Posterior vena cava (tissue), 2 donors: ENCODE data around the gene KCNQ2. TPM values are rescaled to one million over a fixed set of nuclear protein-coding genes. Genes with fewer than 3 reads are reported as not detected.

ENCODE experiments used
- DNase-seq: peaks from one replicate; pipeline ENCODE4 v3.0.0-alpha.2; 2020; ENCODE audit warnings: low spot score
- intact Hi-C, 2 donors: fragments of 100-400 bp; cut with DNase I; formaldehyde crosslinking; loops; one replicate each; pipeline versions ENCODE4 v1.14.1 to v1.14.2; 2022 to 2023
- total RNA-seq, 2 donors: library from RNA; stranded (reverse); fragmentation: NEBNext Ultra II Directional; extraction: Animal tissue kit (Norgen Biotek cat#: 25700); gene quantifications; one replicate each; pipeline ENCODE4 v1.2.1, GENCODE V29; 2021
- donor health status: DM: yes; HTN: yes; CAD: no.
- donor health status: DM: yes; HTN: yes; CAD: no.

Gene KCNQ2
- total RNA-seq, 2 donors from 2014 or later, result not detected

DNA sequence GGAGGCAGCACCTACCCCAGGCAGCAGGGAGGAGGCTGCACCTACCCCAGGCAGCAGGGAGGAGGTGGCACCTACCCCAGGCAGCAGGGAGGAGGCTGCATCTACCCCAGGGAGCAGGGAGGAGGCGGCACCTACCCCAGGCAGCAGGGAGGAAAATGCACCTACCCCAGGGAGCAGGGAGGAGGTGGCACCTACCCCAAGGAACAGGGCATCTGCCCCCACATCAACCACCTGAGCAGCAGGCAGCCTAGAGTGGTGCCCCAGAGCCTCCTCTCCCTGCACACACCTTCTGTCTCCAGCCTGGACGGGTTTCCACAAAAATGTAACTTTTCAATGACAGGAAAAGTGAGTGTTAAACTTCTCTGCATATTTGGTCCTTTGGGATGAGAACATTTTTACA lies 10.2 kb downstream of the KCNQ2 start:
- DNase-seq, result no peak
- intact Hi-C loops, result no loop called here

DNA sequence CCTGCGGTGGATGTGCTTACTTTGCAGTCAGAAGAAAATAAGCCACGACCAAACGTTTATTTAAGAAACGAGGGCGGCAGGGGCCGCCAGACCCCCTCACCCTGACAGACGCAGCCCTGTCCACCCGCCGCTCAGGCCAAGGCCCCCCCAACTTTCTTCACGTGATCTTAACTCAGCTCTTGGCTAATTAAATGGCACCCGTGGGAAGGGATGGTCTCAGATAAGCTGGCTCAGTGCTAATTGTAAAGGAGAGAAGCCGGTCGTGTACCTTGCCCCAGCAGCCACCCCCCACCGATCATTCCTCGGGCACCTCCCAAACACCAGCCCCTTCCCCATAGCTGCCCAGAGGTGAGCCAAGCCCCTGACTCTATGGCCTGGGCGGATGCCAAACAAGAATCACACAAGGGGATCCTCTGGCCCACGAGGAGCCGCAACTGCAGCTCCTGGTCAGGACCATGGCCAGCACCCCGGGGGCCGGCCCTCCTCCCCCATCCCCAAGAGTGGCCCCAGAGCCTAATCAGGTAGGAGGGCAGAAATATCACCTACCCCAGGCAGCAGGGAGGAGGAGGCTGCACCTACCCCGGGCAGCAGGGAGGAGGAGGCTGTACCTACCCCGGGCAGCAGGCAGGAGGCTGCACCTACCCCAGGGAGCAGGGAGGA lies 11.2 kb downstream of the KCNQ2 start:
- intact Hi-C loops, result loop anchor here in 1 of 2 donors (1.0 kb wide), 1 partner anchor 39 kb away; no protein-coding TSS in a partner anchor
- no peak for DNase-seq

GRCh38 chr20:63459070-63459380 lies 13.4 kb downstream of the KCNQ2 start:
- intact Hi-C loops, result no loop called here
- no peak for DNase-seq

DNA sequence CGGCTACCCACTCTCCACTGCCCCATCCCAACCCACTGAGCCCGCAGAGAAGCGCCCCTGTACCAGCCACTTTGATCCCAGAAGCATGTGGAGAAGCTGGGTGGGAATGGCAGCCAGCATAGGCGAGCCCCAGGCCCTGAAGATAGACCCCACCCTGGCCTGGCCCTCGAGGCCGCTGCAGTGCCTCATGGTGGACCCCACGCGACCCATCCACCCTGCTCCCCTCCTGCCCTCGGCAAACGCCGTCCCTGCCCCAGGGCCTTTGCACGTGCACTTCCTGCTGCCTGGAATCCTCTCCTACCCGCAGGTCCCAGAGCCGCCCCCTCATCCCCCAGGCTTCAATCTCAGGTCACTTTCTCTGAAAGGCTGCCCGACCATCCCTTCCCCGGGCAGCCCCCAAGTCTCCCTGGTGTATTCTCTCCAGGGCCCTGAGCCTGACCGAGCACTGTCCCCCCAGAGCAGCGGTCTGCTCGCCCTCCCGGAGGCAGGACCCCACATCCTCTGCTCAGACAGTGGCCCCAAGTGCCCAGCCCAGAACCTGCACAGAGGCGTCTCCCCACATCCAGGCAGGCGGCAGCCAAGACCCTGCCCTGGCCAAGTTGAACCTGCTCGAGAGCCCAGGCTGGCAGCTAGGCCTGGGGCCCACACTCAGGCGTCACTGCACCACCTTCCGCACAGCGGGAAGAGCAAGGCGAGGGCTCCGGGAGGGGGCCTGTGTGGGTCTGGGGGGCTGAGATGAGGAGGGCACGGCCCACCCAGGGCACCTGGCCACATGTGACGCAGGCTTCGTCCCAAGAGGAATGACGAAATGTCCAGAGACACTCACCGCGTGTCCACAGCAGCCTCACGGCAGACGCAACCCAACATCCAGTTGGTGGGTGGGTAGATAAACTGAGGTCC lies 14.0 kb downstream of the KCNQ2 start:
- intact Hi-C loops, result no loop called here
- no peak for DNase-seq

DNA sequence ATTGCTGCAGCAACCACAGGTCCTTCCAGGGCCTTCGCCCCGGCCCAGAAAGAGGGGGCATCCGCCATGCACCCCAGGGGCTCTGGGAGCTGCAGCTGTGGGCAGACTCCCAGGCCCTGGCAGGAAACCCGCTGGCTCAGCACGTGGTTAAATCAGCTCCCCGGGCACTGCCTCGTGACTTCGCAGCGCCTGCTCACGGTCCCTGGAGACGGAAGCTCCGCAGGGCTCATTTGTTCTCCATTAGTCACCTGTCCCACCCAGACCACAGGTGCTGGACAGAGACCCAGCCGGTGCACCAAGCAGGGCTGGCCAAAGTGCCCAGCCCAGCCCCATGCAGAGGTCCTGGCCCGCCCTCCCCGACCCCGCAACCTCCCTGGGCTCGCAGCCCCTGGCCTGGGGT lies 14.7 kb downstream of the KCNQ2 start:
- intact Hi-C loops, result no loop called here
- no peak for DNase-seq

GRCh38 chr20:63456429-63457284 lies 15.8 kb downstream of the KCNQ2 start:
- no peak for DNase-seq
- intact Hi-C loops, result no loop called here

- intact Hi-C loops, result no loop called here
- DNase-seq, result no peak
Observed at GRCh38 chr20:63455568-63455859, 16.9 kb downstream of the KCNQ2 start.

DNA sequence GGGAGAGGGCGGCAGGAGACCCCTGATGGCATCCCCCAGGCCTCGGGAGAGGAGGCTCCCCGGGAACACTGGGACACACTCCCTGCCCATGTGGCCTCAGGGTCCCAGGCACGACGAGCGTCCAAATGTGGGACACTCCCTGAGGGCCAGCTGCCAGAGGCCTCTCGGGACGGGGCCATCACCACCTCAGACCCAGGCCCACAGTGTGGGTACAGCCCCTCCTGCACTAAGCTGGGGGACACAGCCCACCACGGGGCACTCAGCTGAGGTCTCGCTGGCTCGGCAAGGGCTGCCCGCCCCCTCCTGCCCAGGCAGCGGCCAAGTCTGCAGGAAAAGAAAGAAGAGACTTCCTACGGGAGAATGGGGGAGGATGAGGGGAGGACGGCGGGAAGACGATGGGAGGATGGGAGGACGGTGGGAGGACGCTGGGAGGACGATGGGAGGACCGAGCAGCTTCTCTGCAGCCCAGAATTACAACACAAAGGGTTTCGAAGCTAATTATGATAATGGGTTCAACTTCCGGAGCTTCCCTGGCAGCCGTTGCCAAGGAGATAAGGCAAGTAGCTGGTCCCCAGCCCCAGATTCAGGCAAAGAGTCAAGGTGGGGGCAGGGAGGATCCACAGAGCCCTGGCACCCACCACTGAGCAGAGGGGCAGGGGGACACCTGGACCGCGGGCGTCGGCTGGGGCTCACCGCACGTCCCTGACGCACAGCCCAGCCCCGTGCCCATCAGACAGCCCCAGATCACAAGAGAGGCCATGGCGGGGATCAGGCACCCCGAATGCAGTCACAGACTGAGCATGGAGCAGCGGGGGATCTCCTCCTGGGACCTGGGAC lies 17.5 kb downstream of the KCNQ2 start:
- intact Hi-C loops, result no loop called here
- DNase-seq, result no peak

- no peak for DNase-seq
- intact Hi-C loops, result no loop called here
Observed at GRCh38 chr20:63452821-63453523, 19.5 kb downstream of the KCNQ2 start.

GRCh38 chr20:63452341-63452740 lies 20.1 kb downstream of the KCNQ2 start:
- no peak for DNase-seq
- intact Hi-C loops, result no loop called here

GRCh38 chr20:63451821-63452220 lies 20.6 kb downstream of the KCNQ2 start:
- no peak for DNase-seq
- intact Hi-C loops, result no loop called here

DNA sequence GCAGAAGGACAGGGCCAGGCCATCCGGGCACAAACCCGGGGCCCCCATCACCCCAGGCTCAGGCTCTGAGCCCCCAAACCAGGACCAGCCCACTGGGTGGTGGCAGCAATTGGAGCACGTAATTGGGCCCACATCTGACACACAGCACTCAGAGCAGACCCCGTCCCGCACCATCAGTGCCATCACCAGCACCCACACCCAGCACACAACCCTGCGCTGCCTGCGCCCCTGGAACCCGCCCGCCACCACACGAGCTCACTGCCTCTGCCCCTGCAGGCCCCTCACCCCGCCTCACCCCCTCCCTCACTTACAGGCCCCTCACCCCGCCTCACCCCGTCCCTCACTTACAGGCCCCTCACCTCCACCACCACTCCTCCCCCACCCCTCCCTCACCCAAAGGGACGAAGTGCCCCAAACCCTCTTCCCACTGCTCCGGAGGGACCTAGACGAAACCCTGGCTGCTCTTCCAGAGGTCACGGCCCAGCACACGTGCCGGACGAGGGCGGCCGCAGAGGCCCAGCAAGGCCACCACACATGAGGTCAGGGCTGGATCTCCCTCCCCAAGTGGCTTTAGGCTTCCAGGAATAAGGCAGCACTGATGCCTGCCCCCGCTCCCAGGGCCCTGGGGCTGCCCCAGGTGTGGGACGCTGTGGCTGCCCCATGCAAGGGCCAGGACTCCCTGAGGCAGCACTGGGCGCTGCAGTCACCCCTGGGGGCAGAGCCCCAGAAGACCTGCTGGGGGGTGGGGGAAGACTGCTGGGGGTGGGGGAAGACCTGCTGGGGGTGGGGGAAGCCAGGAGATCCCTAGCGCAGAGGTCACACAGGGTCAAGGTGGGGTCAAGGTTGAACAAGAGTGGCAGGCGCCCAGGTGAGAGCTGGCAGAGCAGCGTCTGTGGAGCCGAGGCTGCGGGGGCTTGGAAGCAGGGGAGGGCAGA lies 22.4 kb downstream of the KCNQ2 start:
- intact Hi-C loops, result no loop called here
- no peak for DNase-seq

- no peak for DNase-seq
- intact Hi-C loops, result no loop called here
Observed at GRCh38 chr20:63449025-63449424, 23.4 kb downstream of the KCNQ2 start.

GRCh38 chr20:63448031-63448430 lies 24.4 kb downstream of the KCNQ2 start:
- intact Hi-C loops, result no loop called here
- DNase-seq, result no peak

DNA sequence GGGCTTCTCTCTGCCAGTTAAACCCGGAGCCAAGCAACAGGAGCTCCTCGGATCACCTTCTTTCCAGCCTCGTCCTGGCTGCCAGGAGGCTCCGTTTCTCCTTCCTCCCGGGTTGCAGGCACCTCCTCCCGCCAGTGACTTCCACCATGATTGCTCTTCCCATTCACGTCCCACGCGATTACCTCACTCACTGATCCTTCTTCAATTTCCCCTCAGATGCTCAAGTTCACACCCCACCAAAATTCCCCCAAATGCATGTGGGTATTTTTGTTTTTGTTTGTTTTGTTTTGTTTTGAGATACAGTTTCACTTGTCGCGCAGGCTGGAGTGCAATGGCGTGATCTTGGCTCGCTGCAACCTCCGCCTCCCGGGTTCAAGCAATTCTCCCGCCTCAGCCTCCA lies 25.1 kb downstream of the KCNQ2 start:
- no peak for DNase-seq
- intact Hi-C loops, result no loop called here

DNA sequence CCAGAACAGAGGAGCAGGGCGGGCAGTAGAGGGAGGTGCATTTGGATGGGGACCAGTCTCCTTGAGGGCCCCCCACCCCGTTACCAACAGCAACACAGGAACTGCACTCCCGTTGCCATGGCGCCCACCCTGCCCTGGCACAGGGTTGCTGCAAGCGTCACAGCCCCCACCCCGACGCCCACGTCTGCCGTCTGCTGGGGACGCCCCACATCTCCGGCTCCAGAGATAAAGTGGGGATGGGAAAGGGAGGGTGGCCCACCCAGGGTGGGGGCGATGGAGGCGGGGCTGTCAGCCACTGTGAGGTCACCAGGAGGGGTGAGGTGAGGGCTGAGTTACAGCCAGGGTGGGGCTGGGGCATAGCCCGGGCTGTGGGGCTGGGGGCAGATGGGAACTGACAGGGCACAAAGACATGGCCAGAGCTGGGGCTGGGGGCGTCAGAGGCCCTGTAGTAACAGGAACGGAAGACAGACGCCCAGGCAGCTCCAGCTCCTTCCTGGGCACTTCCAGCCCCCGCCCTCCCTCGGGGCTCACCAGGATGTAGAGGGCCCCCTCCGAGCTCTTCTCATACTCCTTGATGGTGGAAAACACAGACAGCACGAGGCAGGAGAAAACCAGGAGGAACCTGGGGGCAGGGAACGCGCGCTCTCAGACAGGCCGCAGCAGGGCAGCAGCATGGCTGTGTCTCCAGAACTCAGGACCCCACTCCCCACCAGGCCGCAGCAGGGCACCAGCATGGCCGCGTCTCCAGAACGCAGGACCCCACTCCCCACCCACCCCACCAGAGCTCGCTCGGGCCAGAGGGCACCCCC lies 26.0 kb downstream of the KCNQ2 start:
- intact Hi-C loops, result no loop called here
- no peak for DNase-seq
